Stimulated activated CD4-positive, alpha-beta T cell treated with anti-CD3 and anti-CD28 coated beads, TNF-alpha, amount 100 ng/mL, for 24 hours (primary cell): ENCODE data around the gene GABRG1.

Experiments
- DNase-seq, 3 experiments: peaks; one replicate each; pipeline ENCODE4 v3.0.0-alpha.2; 2020; ENCODE audit warnings: low read depth in 3 of 3

Gene GABRG1

GRCh38 chr4:46123913-46124755 is at the start of gene GABRG1:
Gene GABRG1, minus strand, starts transcription at chr4:46124054. Its CDS starts 141 bp downstream, at chr4:46123913.
- no peak for DNase-seq

- no peak for DNase-seq
Observed at GRCh38 chr4:46146993-46147392, 23.1 kb upstream of the GABRG1 start.

GRCh38 chr4:46131498-46132057 is 7.7 kb upstream of the GABRG1 start:
- DNase-seq = no peak

GRCh38 chr4:46124773-46125413 is 1.0 kb upstream of the GABRG1 start:
- no peak for DNase-seq

GRCh38 chr4:46081674-46082073 is 42.2 kb downstream of the GABRG1 start:
- DNase-seq = no peak

- no peak for DNase-seq
Observed at GRCh38 chr4:46081248-46081647, 42.6 kb downstream of the GABRG1 start.

GRCh38 chr4:46073778-46074177 is 50.1 kb downstream of the GABRG1 start:
- DNase-seq = no peak

GRCh38 chr4:46051392-46051791 is 72.5 kb downstream of the GABRG1 start:
- DNase-seq = no peak

- no peak for DNase-seq
Observed at GRCh38 chr4:46032056-46032455, 91.8 kb downstream of the GABRG1 start.

- no peak for DNase-seq
Observed at GRCh38 chr4:46016306-46016705, 107.5 kb downstream of the GABRG1 start.

GRCh38 chr4:45992728-45993127 is 131.1 kb downstream of the GABRG1 start:
- DNase-seq = no peak

GRCh38 chr4:45989775-45990174 is 134.1 kb downstream of the GABRG1 start:
- DNase-seq = no peak

- no peak for DNase-seq
Observed at GRCh38 chr4:45987858-45988257, 136.0 kb downstream of the GABRG1 start.
